T-helper 22 cell (primary cell): ENCODE results near the gene LUZP1.

Experiments used
- DNase-seq: peaks from one replicate; pipeline ENCODE4 v3.0.0-alpha.2; 2020; ENCODE audit warnings: low read depth

Gene LUZP1

DNA sequence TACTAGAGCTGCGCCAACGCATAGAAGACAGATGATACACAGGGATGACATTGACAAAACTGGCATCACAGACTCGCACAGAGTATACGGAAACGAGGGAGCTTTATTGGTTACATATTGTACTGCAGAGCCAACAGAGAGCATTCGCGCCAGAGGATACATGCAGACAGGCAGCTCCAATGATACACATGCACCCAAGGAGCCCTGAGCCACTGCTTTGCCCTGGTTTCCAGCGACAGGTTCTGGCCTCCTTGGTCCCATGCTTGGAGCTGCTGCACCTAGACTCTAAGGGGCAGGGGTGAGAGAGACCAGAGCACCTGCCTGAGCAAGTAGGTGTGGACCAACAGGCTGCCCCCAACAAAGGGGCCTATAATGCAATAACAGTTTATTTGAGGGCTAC lies 83.8 kb downstream of the LUZP1 start:
- DNase-seq, result no peak

- no peak for DNase-seq
These were observed 84.8 kb downstream of the LUZP1 start for GRCh38 chr1:23083714-23084480.

DNA sequence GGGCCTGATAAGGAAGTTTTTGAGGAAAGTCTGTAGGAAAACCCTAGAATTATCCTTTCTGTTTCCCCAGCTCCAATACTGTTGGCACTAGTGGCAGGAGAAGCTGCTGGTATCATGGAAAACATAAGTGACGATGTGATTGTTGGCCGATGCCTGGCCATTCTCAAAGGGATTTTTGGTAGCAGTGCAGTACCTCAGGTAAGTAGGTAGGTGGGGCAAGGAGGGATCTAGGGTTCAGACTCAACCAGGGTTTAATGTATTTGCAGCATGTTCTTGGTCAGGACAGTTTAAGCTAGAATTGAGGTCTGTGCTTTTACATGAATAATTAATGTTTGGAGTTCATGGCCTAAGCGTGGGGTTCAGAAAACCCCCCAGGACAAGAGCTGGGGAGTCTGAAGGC lies 87.3 kb downstream of the LUZP1 start:
- DNase-seq, result no peak

DNA sequence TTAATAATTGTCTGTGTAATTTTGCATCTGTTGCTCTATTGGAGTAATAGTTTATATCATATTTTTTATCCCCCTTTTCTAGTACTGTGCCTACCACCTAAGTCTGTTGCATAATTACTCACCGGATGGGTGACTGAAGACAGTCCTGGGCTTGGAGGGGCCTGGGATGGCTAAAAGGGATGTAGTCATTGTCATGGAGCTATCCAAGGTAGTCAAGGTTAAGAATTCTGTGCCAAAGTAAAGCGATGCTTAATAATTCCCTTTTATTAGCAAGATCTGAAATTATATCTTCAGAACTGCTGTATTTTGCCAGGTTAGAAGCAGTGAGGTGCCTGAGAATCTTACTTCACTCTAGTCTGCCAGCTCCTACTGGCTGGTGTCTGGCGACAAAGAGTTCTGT lies 87.8 kb downstream of the LUZP1 start:
- no peak for DNase-seq

- DNase-seq, result no peak
These were observed 89.6 kb downstream of the LUZP1 start for GRCh38 chr1:23079025-23079424.

DNA sequence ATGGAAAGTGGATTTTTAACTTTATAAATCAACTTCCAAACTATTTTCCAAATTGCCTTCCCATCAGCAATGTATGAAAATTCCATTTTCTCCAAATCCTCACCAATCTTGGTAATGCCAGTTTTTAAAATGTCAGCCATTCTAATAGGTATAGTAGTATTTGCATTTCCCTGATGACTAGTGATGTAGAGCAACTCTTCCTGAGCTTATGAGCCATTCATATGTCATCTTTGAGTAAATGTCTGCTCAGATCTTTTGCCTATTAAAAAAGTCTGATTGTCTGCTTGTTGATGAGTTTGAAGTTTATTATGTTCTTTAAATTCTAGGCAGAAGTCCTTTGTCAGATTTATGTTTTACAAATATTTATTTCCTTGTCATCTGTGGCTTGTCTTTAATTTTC lies 94.6 kb downstream of the LUZP1 start:
- DNase-seq, result no peak

GRCh38 chr1:23069675-23070074 lies 99.0 kb downstream of the LUZP1 start:
- DNase-seq, result no peak

DNA sequence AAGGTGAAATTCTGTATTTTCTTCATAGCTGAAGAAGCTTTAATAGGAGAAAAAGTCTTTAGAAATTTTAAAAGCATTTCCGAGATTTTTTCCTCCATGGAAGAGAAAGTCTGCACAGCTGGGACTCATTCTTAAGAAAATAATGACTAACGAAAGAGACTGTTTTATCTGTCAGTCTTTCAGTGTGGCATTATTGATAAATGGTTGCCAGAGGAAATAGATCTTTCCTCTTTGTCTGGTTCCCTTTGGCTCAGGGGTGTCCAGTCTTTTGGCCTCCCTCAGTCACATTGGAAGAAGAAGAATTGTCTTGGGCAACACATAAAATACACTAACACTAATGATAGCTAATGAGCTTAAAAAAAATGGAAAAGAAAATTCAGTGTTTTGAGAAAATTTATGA lies 99.5 kb downstream of the LUZP1 start:
- DNase-seq, result no peak

GRCh38 chr1:23066075-23066474 lies 102.6 kb downstream of the LUZP1 start:
- DNase-seq, result no peak

DNA sequence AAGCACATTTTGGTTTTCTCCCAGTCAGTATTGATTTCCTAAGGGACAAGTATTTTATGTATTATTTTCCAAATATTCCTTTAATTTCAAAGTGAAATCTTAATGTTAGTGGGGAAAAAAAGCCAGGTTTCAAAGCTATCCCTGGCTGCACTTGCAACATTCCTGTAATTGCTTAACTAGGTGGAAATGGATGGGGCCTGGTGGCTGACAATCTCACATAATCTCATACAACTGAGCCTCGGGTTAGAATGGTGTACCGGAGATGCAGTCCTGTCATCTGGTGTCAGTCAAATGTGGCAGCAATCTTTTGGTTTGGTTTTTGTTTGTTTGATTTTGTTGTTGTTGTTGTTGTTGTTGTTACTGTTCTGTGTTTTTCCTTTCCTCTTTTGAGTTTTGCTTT lies 103.3 kb downstream of the LUZP1 start:
- DNase-seq, result no peak

- DNase-seq, result no peak
These were observed 106.4 kb downstream of the LUZP1 start for GRCh38 chr1:23062271-23062670.

DNA sequence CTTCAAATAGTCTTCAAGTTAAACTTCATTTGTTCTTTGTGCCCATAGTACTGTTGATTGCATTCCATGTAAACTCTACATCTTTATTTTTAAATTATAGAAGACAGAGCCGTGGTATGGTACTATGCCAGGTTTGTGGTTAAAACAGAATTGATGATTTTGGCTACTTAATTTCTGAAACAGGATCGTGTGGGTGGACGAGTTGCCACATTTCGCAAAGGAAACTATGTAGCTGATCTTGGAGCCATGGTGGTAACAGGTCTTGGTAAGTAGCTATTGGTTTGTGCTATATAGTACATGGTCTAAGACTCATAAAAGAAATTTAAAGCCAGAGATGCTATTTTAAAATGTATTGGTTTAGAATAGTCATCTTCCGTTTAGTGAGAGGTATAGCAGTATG lies 111.4 kb downstream of the LUZP1 start:
- no peak for DNase-seq

GRCh38 chr1:23051290-23051909 lies 117.3 kb downstream of the LUZP1 start:
- DNase-seq, result no peak

DNA sequence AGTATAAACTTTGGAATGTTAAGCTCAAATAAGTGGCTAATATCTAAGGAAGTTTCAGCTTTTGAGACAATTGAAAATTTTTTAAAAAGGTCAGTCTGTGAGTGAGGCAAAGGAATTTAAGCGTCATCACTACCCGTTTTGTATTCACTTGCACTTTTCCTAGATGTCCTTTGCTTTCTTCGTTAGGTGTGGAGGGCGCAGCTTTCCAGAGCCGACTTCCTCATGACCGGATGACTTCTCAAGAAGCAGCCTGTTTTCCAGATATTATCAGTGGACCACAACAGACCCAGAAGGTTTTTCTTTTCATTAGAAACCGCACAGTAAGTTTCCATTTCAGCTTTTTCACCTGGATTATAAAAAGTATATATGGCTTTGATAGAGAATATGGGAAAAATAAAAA lies 118.5 kb downstream of the LUZP1 start:
- DNase-seq, result no peak

GRCh38 chr1:23044035-23044434 lies 124.6 kb downstream of the LUZP1 start:
- no peak for DNase-seq

GRCh38 chr1:23040509-23040908 lies 128.1 kb downstream of the LUZP1 start:
- no peak for DNase-seq

DNA sequence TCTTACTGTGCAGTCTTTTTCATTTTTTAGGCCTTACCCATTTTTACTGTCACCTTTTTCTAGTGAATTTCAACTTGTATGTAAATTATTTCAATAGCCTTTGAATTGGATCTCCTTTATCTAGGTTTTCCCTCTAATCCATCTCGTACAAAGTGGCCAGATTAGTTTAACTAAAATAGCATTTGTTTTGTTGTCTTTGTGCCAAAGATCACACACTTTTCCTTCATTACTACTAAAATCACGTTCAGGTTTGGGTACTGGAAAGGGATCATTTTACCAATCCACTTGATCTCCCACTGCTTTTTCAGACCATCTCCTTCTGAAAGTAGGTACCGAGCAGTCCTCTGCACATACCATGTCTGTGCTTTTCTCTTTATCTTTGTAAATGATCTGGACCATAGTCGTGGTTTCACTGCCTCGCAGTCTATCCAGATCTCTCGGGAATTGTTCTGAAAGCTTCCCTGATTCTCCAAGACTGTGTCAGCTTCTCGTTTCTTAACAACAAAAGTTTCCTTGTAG lies 129.3 kb downstream of the LUZP1 start:
- DNase-seq, result no peak

- no peak for DNase-seq
These were observed 131.4 kb downstream of the LUZP1 start for GRCh38 chr1:23037081-23037740.

- DNase-seq, result no peak
These were observed 132.7 kb downstream of the LUZP1 start for GRCh38 chr1:23035823-23036452.
